Ovary (tissue), 9 donors: Measurements from ENCODE around the gene TENM4. TPM values are rescaled to one million over a fixed set of nuclear protein-coding genes. Genes with fewer than 3 reads are reported as not detected.

Source experiments
- DNase-seq, 5 donors: peaks; one replicate each; pipeline ENCODE4 v3.0.0-alpha.2; 2019 to 2020
- H3K27ac ChIP-seq, 2 donors: fragments of 200-600 bp; one replicate each; pipeline versions ENCODE4 v1.5.1 to v1.8.0; 2019 to 2022
- H3K27me3 ChIP-seq: fragments of 200-600 bp; one replicate; pipeline ENCODE4 v1.8.0; 2022
- H3K36me3 ChIP-seq: fragments of 200-600 bp; sonication (generic); one replicate; pipeline ENCODE4 v1.5.1; 2019
- H3K4me1 ChIP-seq: one replicate; pipeline ENCODE4 v1.8.1; 2013; ENCODE audit warnings: mild to moderate bottlenecking, moderate library complexity; ENCODE audit not compliant: insufficient read depth
- H3K4me3 ChIP-seq: fragments of 200-600 bp; sonication (generic); one replicate; pipeline ENCODE4 v1.5.1; 2017
- H3K9me3 ChIP-seq, 2 donors: fragments of 200-600 bp in 1 of 2; sonication (generic) in 1 of 2; one replicate each; pipeline versions ENCODE4 v1.5.1 to v1.8.1; 2013 to 2019; ENCODE audit warnings: mild to moderate bottlenecking in 1 of 2, moderate library complexity in 1 of 2
- CTCF ChIP-seq, 3 donors: fragments of 450-650 bp in 2 of 3; fragments of 200-600 bp in 1 of 3; IDR thresholded peaks; one replicate each; pipeline versions ENCODE4 v1.5.1 to v1.8.0; 2016 to 2022; ENCODE audit warnings: antibody characterized with exemption in 3 of 3, mild to moderate bottlenecking in 1 of 3
- EP300 ChIP-seq: sonication (generic); formaldehyde crosslinking; IDR thresholded peaks from one replicate; pipeline ENCODE4 v1.6.1; 2017; ENCODE audit warnings: antibody characterized with exemption
- POLR2A ChIP-seq: fragments of 450-650 bp; IDR thresholded peaks from one replicate; pipeline ENCODE4 v1.6.1; 2017; ENCODE audit warnings: antibody characterized with exemption, mild to moderate bottlenecking, moderate library complexity
- whole genome bisulfite sequencing, 3 donors: extraction: QIAGEN DNeasy Blood & Tissue Kit in 1 of 3; methylation state at CpG; one replicate each; pipeline versions ENCODE4 v1.1.5 to v1.1.7; 2013 to 2017; 5-methylcytosine and 5-hydroxymethylcytosine counted together
- intact Hi-C, 4 donors: fragments of 100-400 bp; cut with DNase I; formaldehyde crosslinking; loops; one replicate each; pipeline versions ENCODE4 v1.11.0 to v1.15.1; 2022 to 2023
- polyA plus RNA-seq, 2 donors: library from polyadenylated mRNA; stranded (reverse); fragments of 200-250 nt in 1 of 2; fragments of 350-450 nt in 1 of 2; fragmentation: Illumina TruSeq in 1 of 2; extraction: RNeasy Lipid Tissue Mini Kit (QIAGEN cat#74804) in 1 of 2; gene quantifications; one replicate each; pipeline ENCODE4 v1.2.3, GENCODE V29; 2013 to 2014
- total RNA-seq, 7 donors: library from RNA; depleted of rRNA in 2 of 7; stranded (reverse); fragments of >200 nt in 2 of 7; fragmentation: NEBNext Ultra II Directional in 3 of 7; extraction: Animal tissue kit (Norgen Biotek cat#: 25700) in 3 of 7; gene quantifications; one replicate each; pipeline versions ENCODE4 v1.1.0 to v1.2.4, GENCODE V29; 2016 to 2023
- donor health status: DM: no; HTN: no; CAD: no; lungs with moderate emphysema.
- donor health status: DM: no; HTN: no; CAD: no.
- donor health status: Bipolar disorder and iron deficiency.
- donor health status: DM: yes; HTN: yes; CAD: no.
- donor health status: DM: no; HTN: no; CAD: no.
- donor health status: DM: yes; HTN: yes; CAD: no.

TENM4 gene
- total and polyA plus RNA-seq, 9 donors, result 11.0 to 206 (median 107) TPM

GRCh38 chr11:78876676-78877075, 564.2 kb downstream of the TENM4 start:
- no peak overlapping the region for H3K27ac ChIP-seq
- no peaks in the 10 kb centered on the region for H3K36me3 ChIP-seq
- no peaks in the 10 kb centered on the region for H3K27me3 ChIP-seq
- intact Hi-C loops, result no loop called here
- WGBS, 3 donors, result 40 to 57% (median 52%) methylated on average over 3 of the region's 3 CpGs
- peaks cover 2% of the 10 kb centered on the region for H3K4me1 ChIP-seq
- TF ChIP-seq POLR2A, result no peak
- no peak for TF ChIP-seq CTCF (IDR thresholded peaks at IDR 0.05)
- TF ChIP-seq EP300, result no peak
- no peaks in the 10 kb centered on the region for H3K9me3 ChIP-seq
- no peak for DNase-seq
- no peak overlapping the region for H3K4me3 ChIP-seq

GRCh38 chr11:78870655-78871054, 570.2 kb downstream of the TENM4 start:
- H3K36me3 ChIP-seq, result no peaks in the 10 kb centered on the region
- H3K27me3 ChIP-seq, result no peaks in the 10 kb centered on the region
- WGBS, 3 donors, result 85 to 91% (median 85%) methylated on average over 4 of the region's 4 CpGs
- no peak overlapping the region for H3K27ac ChIP-seq
- TF ChIP-seq POLR2A (no peak), CTCF (IDR thresholded peaks at IDR 0.05) (no peak), EP300 (no peak)
- intact Hi-C loops, result no loop called here
- H3K9me3 ChIP-seq, result no peaks in the 10 kb centered on the region
- no peaks in the 10 kb centered on the region for H3K4me1 ChIP-seq
- no peak overlapping the region for H3K4me3 ChIP-seq
- DNase-seq, result no peak

GRCh38 chr11:78869293-78869692, 571.5 kb downstream of the TENM4 start:
- H3K4me1 ChIP-seq, result no peaks in the 10 kb centered on the region
- no peak for DNase-seq
- H3K4me3 ChIP-seq, result no peak overlapping the region
- intact Hi-C loops, result no loop called here
- no peak overlapping the region for H3K27ac ChIP-seq
- TF ChIP-seq EP300, result no peak
- WGBS, 3 donors, result 54 to 64% (median 58%) methylated on average over 3 of the region's 3 CpGs
- no peaks in the 10 kb centered on the region for H3K9me3 ChIP-seq
- H3K27me3 ChIP-seq, result no peaks in the 10 kb centered on the region
- H3K36me3 ChIP-seq, result no peaks in the 10 kb centered on the region

- WGBS, 3 donors, result 74 to 80% (median 75%) methylated on average over 4 of the region's 4 CpGs
- no peak for DNase-seq
- H3K36me3 ChIP-seq, result no peaks in the 10 kb centered on the region
- H3K27ac ChIP-seq, result no peak overlapping the region
- no peaks in the 10 kb centered on the region for H3K4me1 ChIP-seq
- no peaks in the 10 kb centered on the region for H3K9me3 ChIP-seq
- H3K27me3 ChIP-seq, result no peaks in the 10 kb centered on the region
- H3K4me3 ChIP-seq, result no peak overlapping the region
- TF ChIP-seq EP300 (no peak), CTCF (IDR thresholded peaks at IDR 0.05) (no peak), POLR2A (no peak)
- intact Hi-C loops, result no loop called here
Observed at GRCh38 chr11:78868563-78868962, 572.3 kb downstream of the TENM4 start.

GRCh38 chr11:78860720-78861422, 580.0 kb downstream of the TENM4 start:
- no peak overlapping the region for H3K27ac ChIP-seq
- peaks cover 1% of the 10 kb centered on the region for H3K4me1 ChIP-seq
- H3K36me3 ChIP-seq, result no peaks in the 10 kb centered on the region
- no peak for DNase-seq
- intact Hi-C loops, result no loop called here
- 74 to 79% (median 75%) methylated on average over 5 of the region's 5 CpGs for WGBS, 3 donors
- H3K9me3 ChIP-seq, result no peaks in the 10 kb centered on the region
- H3K27me3 ChIP-seq, result no peaks in the 10 kb centered on the region
- no peak overlapping the region for H3K4me3 ChIP-seq
- TF ChIP-seq POLR2A (no peak), EP300 (no peak), CTCF (IDR thresholded peaks at IDR 0.05) (no peak)
